Measurements from ENCODE around the gene CCDC7. TPM values are rescaled to one million over a fixed set of nuclear protein-coding genes. Genes with fewer than 3 reads are reported as not detected.

CCDC7 gene
- total RNA-seq (2021) (1.7 to 1.9 TPM (median 1.8 TPM) in 3 replicates), Bru-seq, nascent RNA (percentile 33 among the genes with signal in this experiment)
- long read RNA-seq, experiment 1 = 0 reads
- long read RNA-seq, experiment 2, partial matches to known transcripts = 0 of 1 reads
- long read RNA-seq, experiment 2, other reads (novel, unspliced or antisense) = 1 of 1 reads
- long read RNA-seq, experiment 3 = 0 reads

- peak within 1 kb of the TSS; percentile 94 for H3K27ac Mint-ChIP-seq
- DNase-seq (ENCODE audit: low spot score) = peak; percentile 71
- ChIA-PET POLR2A (no interaction called here), CTCF (interaction anchor here (0.9 kb wide), 1 partner anchor 82 kb away, joined by 3 read pairs; no protein-coding TSS in a partner anchor)
- H3K27me3 Mint-ChIP-seq (ENCODE audit: low read depth) = peaks cover 10% of the 10 kb centered on the region
- H3K36me3 Mint-ChIP-seq = peaks cover 3% of the 10 kb centered on the region; the same call in 1 of the 2 replicates
- peak within 1 kb of the TSS; percentile 83 for H3K4me3 Mint-ChIP-seq
- H3K4me1 Mint-ChIP-seq = peaks cover 9% of the 10 kb centered on the region
- peak; percentile 95 for ATAC-seq
- peaks cover 5% of the 10 kb centered on the region for H3K9me3 Mint-ChIP-seq
- no peak for TF ChIP-seq JUN (CRISPR knock-in tag; IDR thresholded peaks at IDR 0.05)
- TF ChIP-seq NR1H2 (CRISPR knock-in tag; IDR thresholded peaks at IDR 0.05) = no peak
- TF ChIP-seq NFATC4 (CRISPR knock-in tag; IDR thresholded peaks at IDR 0.05) = no peak
- TF ChIP-seq MLX (CRISPR knock-in tag; IDR thresholded peaks at IDR 0.05) = no peak
- TF ChIP-seq ZNF138 (CRISPR knock-in tag; conservative IDR thresholded peaks at IDR 0.05) = no peak
- TF ChIP-seq FOXK1 (CRISPR knock-in tag; IDR thresholded peaks at IDR 0.05) = no peak
- TF ChIP-seq ZNF121 (CRISPR knock-in tag; IDR thresholded peaks at IDR 0.05) = no peak
- no peak for TF ChIP-seq ZMAT4 (CRISPR knock-in tag; IDR thresholded peaks at IDR 0.05)
- TF ChIP-seq ZNF671 (CRISPR knock-in tag; IDR thresholded peaks at IDR 0.05) = no peak
- no peak for TF ChIP-seq ZNF416 (CRISPR knock-in tag; IDR thresholded peaks at IDR 0.05)
- peak; percentile 51; the same call in 1 of the 2 replicates for TF ChIP-seq HMGXB4 (CRISPR knock-in tag; IDR thresholded peaks at IDR 0.05)
- TF ChIP-seq SP1 (CRISPR knock-in tag; conservative IDR thresholded peaks at IDR 0.05) = peak; percentile 15; the same call in 1 of the 2 replicates
- no peak for TF ChIP-seq GRHL2 (CRISPR knock-in tag; IDR thresholded peaks at IDR 0.05; ENCODE audit: insufficient replicate concordance, severe bottlenecking)
- no peak for TF ChIP-seq SMAD3 (CRISPR knock-in tag; IDR thresholded peaks at IDR 0.05; ENCODE audit: borderline replicate concordance)
- no peak for TF ChIP-seq STAT6 (CRISPR knock-in tag; conservative IDR thresholded peaks at IDR 0.05; ENCODE audit: low read depth)
- TF ChIP-seq FOXP1 (CRISPR knock-in tag; IDR thresholded peaks at IDR 0.05; ENCODE audit: borderline replicate concordance) = no peak
- no peak for TF ChIP-seq RORB (CRISPR knock-in tag; IDR thresholded peaks at IDR 0.05)
- no peak for TF ChIP-seq MXD4 (CRISPR knock-in tag; IDR thresholded peaks at IDR 0.05; ENCODE audit: borderline replicate concordance)
- TF ChIP-seq HMGA2 (CRISPR knock-in tag; IDR thresholded peaks at IDR 0.05) = no peak
- no peak for TF ChIP-seq PRRX2 (CRISPR knock-in tag; IDR thresholded peaks at IDR 0.05)
- no peak for TF ChIP-seq NR2C2 (CRISPR knock-in tag; IDR thresholded peaks at IDR 0.05)
- TF ChIP-seq FOXJ3 (CRISPR knock-in tag; IDR thresholded peaks at IDR 0.05; ENCODE audit: borderline replicate concordance) = no peak
- TF ChIP-seq PREB (CRISPR knock-in tag; IDR thresholded peaks at IDR 0.05; ENCODE audit: borderline replicate concordance) = no peak
- TF ChIP-seq CREB1 (CRISPR knock-in tag; IDR thresholded peaks at IDR 0.05) = no peak
- TF ChIP-seq ZBTB21 (CRISPR knock-in tag; IDR thresholded peaks at IDR 0.05; ENCODE audit: borderline replicate concordance) = no peak
- no peak for TF ChIP-seq ERG (CRISPR knock-in tag; IDR thresholded peaks at IDR 0.05)
- TF ChIP-seq E2F5 (CRISPR knock-in tag; IDR thresholded peaks at IDR 0.05) = 0 out of 2 replicates have a peak, but pooled peaks have one; percentile 30
- TF ChIP-seq SOX15 (CRISPR knock-in tag; IDR thresholded peaks at IDR 0.05) = no peak
- no peak for TF ChIP-seq OVOL2 (CRISPR knock-in tag; IDR thresholded peaks at IDR 0.05; ENCODE audit: borderline replicate concordance)
- TF ChIP-seq TCF7 (CRISPR knock-in tag; IDR thresholded peaks at IDR 0.05; ENCODE audit: low read depth) = no peak
Observed at GRCh38 chr10:32445740-32446535, at the start of gene CCDC7. Gene CCDC7, plus strand, starts transcription at chr10:32446140. Its CDS starts 5,503 bp downstream, at chr10:32451643.
